Purkinje cell (primary cell): Measurements from ENCODE around the gene HOXB4. TPM values are rescaled to one million over a fixed set of nuclear protein-coding genes. Genes with fewer than 3 reads are reported as not detected.

Source experiments
- polyA plus RNA-seq: library from polyadenylated mRNA; unstranded; fragments of >200 nt; fragmentation: Nextera tagmentation; gene quantifications from 2 replicates; pipeline ENCODE4 v1.2.1, GENCODE V29; 2014

Gene HOXB4
- not detected in 2 replicates for polyA plus RNA-seq

DNA sequence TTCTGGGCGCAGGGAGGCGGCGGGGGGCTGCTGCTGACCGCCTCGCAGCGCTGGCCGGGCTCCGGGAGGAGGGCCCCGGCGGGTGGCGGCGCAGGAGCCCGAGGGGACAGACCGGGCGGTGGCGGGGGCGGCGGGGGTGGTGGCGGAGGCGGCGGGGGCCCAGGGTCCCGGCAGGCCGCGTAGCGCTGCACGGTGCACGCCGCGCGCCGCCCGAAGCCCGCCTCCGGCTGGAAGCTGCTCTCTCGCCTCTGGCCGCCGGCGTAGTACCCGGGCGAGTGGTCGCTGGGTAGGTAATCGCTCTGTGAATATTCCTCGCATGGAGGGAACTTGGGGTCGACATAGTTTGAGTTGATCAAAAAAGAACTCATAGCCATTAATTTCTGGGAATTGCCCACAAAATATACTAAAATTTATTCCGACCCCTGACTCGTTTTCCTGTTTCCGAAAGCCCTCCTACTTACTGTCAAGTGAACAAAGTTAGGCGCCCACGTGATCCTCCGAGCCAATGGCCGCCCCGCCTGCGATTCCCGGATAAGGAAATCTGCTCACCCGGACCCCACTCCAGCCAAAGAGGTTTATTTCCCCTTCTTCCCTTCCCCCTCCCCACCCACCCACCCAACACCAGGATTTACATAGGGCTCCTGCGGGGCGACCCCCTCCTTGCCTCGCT lies at the start of gene HOXB4:
Gene HOXB4 (minus strand): TSS at position 405 of the 670 bp plus-strand sequence. CDS start 31 bp downstream, at position 374.

DNA sequence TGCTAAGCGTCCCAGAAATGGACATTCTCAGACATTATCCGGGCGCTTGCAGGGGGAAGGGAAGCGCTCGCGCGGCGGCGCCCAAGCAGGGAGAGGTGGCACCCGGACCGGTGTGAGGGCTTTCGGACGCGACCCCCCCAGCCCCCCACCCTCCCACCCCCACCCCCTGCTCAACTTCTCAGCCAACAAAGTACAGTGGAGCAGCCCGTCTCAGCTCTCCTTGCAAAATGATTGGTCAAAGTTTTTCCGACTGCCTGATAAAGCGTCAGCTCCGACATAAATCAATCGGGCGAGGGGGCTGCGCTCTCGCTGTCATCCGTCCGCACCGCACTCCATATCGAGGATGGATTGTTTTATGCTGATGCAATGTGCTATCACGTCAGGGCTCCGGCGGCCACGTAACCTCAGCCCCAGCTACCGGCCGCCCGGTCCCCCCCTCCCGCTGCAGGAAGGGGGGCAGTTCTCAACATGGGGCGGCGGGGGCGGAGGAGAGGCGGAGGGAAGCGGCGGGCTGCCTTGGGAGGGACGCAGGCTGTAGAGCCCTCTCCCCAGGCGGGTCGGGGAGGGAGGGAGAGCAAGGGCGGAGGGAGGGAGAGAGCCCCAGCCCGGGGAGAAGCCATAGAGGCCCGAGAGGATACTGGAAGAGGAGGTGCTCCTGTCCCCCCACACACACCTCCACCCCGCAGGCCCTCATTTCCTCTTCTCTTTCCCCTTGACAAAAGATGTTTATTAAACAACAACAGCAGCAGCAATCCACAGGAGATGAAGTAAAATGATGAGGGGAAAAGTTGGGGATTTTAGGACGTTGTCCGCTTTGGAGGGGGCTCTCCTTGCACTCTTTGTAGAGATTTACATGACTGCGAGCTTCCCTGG lies 48.3 kb upstream of the HOXB4 start, which contains the start of gene HOXB9:
Gene HOXB9 (minus strand): TSS at position 114 of the 873 bp plus-strand sequence. CDS start 89 bp downstream, at position 25.

DNA sequence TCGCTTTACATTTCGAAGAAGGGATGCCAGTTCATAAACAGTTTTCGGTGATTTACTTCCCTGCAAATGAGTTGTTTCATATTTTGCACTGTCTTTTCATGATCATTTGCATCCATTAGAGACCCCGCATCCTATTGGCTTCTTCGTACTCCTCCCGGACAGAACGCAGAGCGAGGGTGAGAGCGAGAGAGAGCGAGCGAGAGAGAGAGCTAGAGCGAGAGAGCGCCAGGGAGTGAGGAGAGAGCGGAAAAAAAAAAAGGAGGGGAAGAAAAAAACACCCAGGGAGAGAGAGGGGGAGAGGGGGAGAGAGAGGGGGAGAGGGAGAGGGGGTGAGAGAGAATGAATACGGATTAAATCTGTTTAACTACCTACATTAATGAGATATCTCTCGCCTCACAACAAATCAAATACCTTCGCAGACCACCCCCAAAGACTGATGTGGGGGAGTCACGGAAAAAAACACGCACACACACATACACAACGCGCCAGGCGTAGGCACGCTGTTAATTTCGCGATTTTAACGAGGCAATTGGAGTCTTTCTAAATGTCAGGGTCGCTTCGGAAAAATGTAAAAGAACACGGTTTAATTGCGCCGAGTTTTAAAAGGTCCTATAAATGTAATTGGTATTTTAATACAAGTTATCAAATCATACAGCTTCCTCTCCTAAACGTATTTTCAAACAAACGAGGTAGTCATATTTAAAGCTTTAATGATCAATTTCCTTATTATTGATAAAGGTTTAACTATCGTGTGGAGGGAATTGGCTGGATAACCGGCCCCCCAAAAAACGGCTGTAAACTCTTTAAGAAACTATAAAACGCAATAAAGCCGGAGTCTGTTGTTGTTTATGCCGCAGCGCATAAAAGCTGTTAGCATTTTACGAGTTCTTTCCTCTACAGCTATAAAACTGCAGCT lies 37.2 kb upstream of the HOXB4 start, which contains the start of gene HOXB8:
Gene HOXB8 (minus strand): TSS at position 246 of the 916 bp plus-strand sequence. CDS start 588 bp downstream, outside the sequence.

DNA sequence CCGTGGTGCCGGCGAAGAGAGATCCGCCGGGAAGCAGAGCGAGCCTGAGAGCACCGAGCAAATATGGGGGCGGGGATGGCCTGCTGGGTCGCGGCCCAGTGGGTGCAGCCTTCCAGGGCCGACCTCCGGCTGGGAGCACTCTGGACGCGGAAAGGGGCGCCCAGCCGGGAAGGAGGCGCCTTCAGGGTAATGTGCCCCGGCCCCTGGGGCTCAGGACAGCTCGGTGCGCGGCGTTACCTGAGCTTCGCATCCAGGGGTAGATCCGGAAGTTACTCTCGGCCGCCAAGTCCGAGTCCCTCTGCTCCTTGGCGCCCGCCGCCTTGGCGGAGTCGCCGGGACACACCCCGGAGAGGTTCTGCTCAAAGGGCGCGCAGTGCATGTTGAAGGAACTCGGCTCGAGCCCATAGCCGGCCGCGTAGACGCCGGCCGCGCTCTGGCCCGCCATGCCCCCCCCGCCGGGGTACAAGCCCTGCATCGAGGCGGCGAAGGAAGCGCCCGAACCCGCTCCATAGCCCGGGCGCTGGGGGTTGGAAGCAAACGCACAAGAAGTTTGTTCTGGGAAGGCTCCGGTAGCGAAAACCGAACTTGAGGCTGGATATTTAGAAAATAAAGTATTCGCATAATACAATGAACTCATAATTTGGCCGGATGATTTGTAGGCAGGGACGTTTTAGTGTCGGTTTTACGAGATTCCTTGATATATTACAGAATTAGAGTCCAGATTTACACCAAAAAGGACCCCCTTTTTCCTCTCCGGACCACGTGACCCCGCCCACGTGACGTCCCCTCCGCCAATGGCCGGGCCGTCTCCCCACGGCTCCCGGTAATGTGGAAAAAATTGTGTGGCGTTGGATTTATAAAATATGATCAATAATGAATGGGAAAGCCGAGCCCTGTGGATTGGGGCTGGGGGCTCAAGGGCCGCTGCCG lies 32.4 kb upstream of the HOXB4 start, which contains the start of gene HOXB7:
Gene HOXB7 (minus strand): TSS at position 736 of the 930 bp plus-strand sequence. CDS start 99 bp downstream, at position 637.

DNA sequence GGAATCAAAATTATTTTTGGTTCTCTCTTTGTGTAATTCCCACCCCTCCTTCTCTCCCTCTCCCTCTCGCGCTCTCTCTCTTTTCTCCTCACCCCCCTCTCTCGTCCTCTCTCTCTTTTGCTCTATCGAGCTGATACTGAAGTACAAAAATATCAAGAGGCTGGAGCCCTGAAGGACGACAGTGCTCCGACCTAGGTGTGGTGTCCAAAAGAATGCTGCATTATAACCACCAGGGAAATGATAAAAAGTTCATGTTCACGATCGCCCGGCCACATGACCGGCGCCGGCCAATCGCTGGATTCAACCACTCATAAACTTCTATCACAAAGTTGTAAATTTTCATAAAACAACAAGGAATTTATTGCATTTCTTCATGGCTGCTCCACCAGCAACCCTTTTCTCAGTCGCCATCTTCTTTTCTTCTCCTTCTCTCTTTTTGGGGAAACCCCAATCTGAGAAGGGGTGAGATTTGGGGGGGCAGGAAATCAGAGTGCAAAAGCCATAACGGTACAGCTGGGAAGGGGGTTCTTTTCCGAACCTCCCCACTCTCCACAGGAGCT lies 26.7 kb upstream of the HOXB4 start, which contains the start of gene HOXB6:
Gene HOXB6 (minus strand): TSS at position 217 of the 560 bp plus-strand sequence. CDS start 6,836 bp downstream, outside the sequence.

DNA sequence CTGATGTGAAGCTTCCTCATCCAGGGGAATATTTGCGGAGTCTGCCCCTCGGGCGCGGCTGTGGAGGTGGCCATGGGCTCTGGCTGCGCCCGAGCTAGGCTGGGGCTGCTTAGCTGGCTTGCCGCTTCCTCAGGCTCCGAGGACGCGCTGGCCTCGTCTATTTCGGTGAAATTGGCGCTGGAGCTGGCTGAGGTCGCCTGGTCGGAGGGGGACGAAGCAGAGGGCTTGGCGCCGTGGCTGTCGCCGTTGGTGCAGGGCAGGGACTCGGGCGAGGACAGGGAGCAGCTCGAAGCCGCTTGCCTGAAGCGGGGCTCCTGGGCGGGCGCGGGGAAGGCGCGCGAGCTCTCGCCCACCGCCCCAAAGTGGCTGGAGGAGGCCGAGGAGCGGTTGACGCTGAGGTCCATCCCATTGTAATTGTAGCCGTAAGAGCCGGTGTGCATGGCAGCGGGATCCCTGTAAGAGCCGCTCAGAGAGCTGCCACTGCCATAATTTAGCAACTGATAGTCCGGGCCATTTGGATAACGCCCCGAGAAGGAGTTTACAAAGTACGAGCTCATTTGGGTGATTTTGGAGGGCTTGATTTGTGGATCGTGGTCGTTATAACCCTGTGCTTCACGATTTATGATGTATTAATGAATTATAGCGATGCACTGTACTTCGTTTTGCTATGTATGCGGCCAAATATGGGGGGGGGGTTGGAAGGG lies 15.1 kb upstream of the HOXB4 start, which contains the start of gene HOXB5:
Gene HOXB5 (minus strand): TSS at position 654 of the 704 bp plus-strand sequence. CDS start 97 bp downstream, at position 557.

DNA sequence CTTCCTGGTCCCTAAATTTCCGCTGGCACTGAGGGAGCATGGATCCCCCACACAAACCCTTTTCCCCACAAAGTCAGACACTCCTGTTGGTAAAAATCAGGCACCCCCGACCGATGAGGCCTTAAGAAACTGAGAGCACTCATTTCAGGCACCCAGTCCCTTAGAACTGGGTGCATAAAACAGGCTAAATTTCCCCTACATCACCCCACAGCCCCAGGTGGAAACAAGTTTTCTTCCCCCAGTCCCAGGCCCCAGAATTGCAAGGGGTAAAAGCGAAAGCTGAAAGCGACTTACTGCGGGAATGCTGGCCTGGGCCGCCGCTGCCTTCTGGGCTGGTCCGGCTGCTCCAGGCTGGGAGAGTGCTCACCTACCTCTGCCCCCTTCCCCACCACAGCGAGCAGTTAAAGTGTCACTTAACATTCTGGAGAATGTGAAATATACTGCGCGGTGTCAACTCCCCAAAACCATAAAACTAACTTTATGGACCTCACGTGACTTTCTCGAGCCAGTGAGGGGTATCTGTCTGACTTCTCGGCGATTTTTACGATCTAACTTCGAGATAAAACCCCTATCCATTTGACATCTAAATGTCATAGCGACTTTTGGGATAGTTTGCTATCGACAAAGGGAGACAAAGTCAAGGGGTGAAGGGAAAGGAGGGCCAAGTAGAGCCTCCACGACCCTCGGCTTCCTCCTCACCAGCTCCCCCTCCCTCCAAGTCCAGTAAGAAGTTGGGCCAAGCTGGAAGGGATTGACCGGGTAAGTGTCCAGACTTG lies 11.9 kb upstream of the HOXB4 start, which contains the start of gene HOXB3:
Gene HOXB3 (minus strand): TSS at position 411 of the 776 bp plus-strand sequence. CDS start 37,767 bp downstream, outside the sequence.

DNA sequence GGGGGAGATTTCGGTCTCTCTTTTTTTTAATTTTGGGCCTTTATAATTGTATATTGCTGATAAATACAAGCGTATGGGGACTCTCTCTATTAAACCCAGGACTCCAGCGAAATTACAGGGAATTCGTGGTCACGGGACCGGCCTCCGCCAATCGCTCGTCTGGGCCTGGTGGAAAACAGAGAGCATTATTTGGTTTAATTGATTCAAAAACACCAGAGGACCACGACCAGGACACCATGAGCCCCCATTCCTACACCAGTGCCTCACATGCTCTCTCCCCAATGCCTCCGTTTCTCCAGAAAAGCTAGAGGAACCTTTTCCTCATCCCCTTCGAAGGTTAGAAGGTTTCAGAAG lies 33.2 kb downstream of the HOXB4 start, which contains the start of gene HOXB2:
Gene HOXB2 (minus strand): TSS at position 88 of the 354 bp plus-strand sequence. CDS start 198 bp downstream, outside the sequence.

DNA sequence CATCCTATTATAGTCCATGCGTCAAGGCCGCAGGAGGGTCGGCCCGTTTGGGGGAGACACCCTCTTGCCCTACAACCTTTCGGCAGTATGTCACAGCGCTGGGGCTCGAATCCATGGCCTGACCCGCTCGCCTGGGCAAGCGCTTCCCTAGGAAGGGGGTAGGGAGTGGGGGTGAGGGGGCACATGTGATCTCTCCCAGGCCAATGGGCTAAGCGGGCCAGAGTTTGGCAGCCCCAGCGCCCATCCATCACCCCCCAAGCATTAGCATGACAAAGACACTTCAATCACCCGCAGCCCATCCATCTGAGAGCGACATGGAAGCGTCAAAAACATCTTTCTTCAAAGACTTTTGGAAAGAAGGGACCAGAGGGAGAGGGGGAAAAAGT lies 47.3 kb downstream of the HOXB4 start, which contains the start of gene HOXB1:
Gene HOXB1 (minus strand): TSS at position 125 of the 386 bp plus-strand sequence. CDS start 107 bp downstream, at position 18.

Other genes starting within 250 kb of the HOXB4 start
- gene SKAP1, start 148.1 kb downstream of the HOXB4 start, polyA plus RNA-seq = not detected in 2 replicates
- gene HOXB1, start 47.3 kb downstream of the HOXB4 start, polyA plus RNA-seq = not detected in 2 replicates
- not detected in 2 replicates for gene HOXB2, start 33.2 kb downstream of the HOXB4 start, polyA plus RNA-seq
- not detected in 2 replicates for gene HOXB3, start 11.9 kb upstream of the HOXB4 start, polyA plus RNA-seq
- not detected in 2 replicates for gene HOXB5, start 15.4 kb upstream of the HOXB4 start, polyA plus RNA-seq
- gene HOXB6, start 26.6 kb upstream of the HOXB4 start, polyA plus RNA-seq = not detected in 2 replicates
- not detected in 2 replicates for gene HOXB7, start 32.7 kb upstream of the HOXB4 start, polyA plus RNA-seq
- gene HOXB8, start 36.9 kb upstream of the HOXB4 start, polyA plus RNA-seq = not detected in 2 replicates
- not detected in 2 replicates for gene HOXB9, start 48.0 kb upstream of the HOXB4 start, polyA plus RNA-seq
- gene PRAC1, start 144.2 kb upstream of the HOXB4 start, polyA plus RNA-seq = not detected in 2 replicates
- gene PRAC2, start 144.8 kb upstream of the HOXB4 start, polyA plus RNA-seq = not detected in 2 replicates
- gene HOXB13, start 150.4 kb upstream of the HOXB4 start, polyA plus RNA-seq = not detected in 2 replicates
- gene TTLL6, start 238.9 kb upstream of the HOXB4 start, polyA plus RNA-seq = not detected in 2 replicates